Aorta (tissue), 5 donors: ENCODE data around the gene IMPA2. TPM values are rescaled to one million over a fixed set of nuclear protein-coding genes. Genes with fewer than 3 reads are reported as not detected.
"Not testable (repeated sequence)": the region's sequence is repeated elsewhere in the genome, so short reads cannot be mapped to it uniquely, and the experiment has no call there.

Experiments
- ATAC-seq: fragments of 200-7000 bp; cut with Tn5 transposase; one replicate; pipeline ENCODE4 v1.9.1; 2022; ENCODE audit warnings: moderate library complexity; ENCODE audit not compliant: low FRiP score
- DNase-seq, 2 donors: peaks; one replicate each; pipeline ENCODE4 v3.0.0-alpha.2; 2020
- H3K27ac ChIP-seq, 2 donors: one replicate each; pipeline ENCODE4 v1.5.1; 2013; ENCODE audit warnings: low read length in 2 of 2, mild to moderate bottlenecking in 2 of 2, moderate library complexity in 2 of 2, control low read depth in 1 of 2, inconsistent platforms in 1 of 2, low read depth in 1 of 2
- H3K27me3 ChIP-seq, 2 donors: one replicate each; pipeline ENCODE4 v1.6.1; 2013; ENCODE audit warnings: control low read depth in 1 of 2, low read length in 1 of 2, mild to moderate bottlenecking in 1 of 2, moderate library complexity in 1 of 2; ENCODE audit not compliant: insufficient read depth in 2 of 2, control insufficient read depth in 1 of 2
- H3K36me3 ChIP-seq, 2 donors: one replicate each; pipeline ENCODE4 v1.6.1; 2013; ENCODE audit warnings: control low read depth in 1 of 2, low read length in 1 of 2, mild to moderate bottlenecking in 1 of 2; ENCODE audit not compliant: insufficient read depth in 2 of 2, control insufficient read depth in 1 of 2
- H3K4me1 ChIP-seq, 2 donors: one replicate each; pipeline ENCODE4 v1.6.1; 2013; ENCODE audit warnings: low read length in 2 of 2, control low read depth in 1 of 2, mild to moderate bottlenecking in 1 of 2, moderate library complexity in 1 of 2; ENCODE audit not compliant: insufficient read depth in 2 of 2, control insufficient read depth in 1 of 2
- H3K4me3 ChIP-seq, 2 donors: one replicate each; pipeline ENCODE4 v1.5.1; 2013; ENCODE audit warnings: low read length in 2 of 2, control low read depth in 1 of 2, mild to moderate bottlenecking in 1 of 2
- H3K9me3 ChIP-seq: one replicate; pipeline ENCODE4 v1.6.1; 2013; ENCODE audit warnings: mild to moderate bottlenecking, low read length; ENCODE audit not compliant: control insufficient read depth
- WGBS, 2 donors: extraction: QIAGEN DNeasy Blood & Tissue Kit; methylation state at CpG; one replicate each; pipeline ENCODE4 v1.1.7; 2013; 5-methylcytosine and 5-hydroxymethylcytosine counted together
- intact Hi-C, 2 donors: fragments of 100-400 bp; cut with DNase I; formaldehyde crosslinking; loops; one replicate each; pipeline versions ENCODE4 v1.14.2 to v1.15.0; 2022
- polyA plus RNA-seq, 2 donors: library from polyadenylated mRNA; stranded (reverse); fragments of 200-250 nt; gene quantifications; one replicate each; pipeline ENCODE4 v1.2.3, GENCODE V29; 2013
- total RNA-seq, 2 donors: library from RNA; stranded (reverse); fragmentation: NEBNext Ultra II Directional; extraction: Animal tissue kit (Norgen Biotek cat#: 25700); gene quantifications; one replicate each; pipeline ENCODE4 v1.2.1, GENCODE V29; 2021
- donor health status: healthy with polysubstance abuse.
- donor health status: Bipolar disorder and iron deficiency.
- donor health status: DM: no; HTN: no; CAD: no.
- donor health status: DM: no; HTN: no; CAD: no.
- donor health status: DM: yes; HTN: yes; CAD: no.

Gene IMPA2
- total and polyA plus RNA-seq, 4 donors = 7.9 to 19.9 (median 14.1) TPM

DNA sequence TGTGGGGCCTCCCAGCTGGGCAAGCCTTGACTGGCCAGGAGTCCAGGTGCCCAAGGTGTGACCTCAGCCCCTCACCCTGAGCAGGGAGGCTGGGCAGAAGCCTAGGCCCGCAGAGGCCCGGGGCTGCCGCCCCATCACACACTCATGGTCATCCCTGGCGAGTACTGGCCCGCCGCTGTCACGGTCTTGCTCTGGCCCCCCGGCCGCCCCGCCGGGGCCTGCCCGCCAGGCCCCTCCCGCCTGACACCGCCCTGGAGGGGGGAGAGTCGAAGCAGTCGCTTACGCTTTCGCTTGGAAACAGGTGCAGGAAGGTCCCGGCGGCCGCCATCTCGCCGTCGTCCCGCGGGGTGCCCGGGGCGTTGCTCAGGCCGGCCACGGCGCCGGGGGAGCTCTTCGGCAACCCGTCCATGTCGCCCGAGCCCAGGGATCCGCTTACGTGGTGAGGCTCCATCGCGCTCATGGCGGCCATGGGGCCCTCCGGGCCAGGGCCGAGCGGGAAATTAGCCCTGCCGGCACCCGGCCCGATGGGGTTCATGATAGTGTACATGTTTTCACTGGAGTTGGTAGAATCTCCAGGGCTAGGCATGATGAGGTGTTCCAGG, 85.7 kb downstream of the IMPA2 start:
- 98% methylated on average over 46 to 47 of the region's 47 CpGs for WGBS, 2 donors
- no peak overlapping the region for H3K4me3 ChIP-seq
- H3K36me3 ChIP-seq = no peaks in the 10 kb centered on the region
- H3K9me3 ChIP-seq = no peaks in the 10 kb centered on the region
- intact Hi-C loops = loop anchor here in 1 of 2 donors (10.0 kb wide), 1 partner anchor 168 kb away; no protein-coding TSS in a partner anchor
- no peak overlapping the region for H3K27ac ChIP-seq
- ATAC-seq (peak; percentile 22), DNase-seq (no peak)
- H3K27me3 ChIP-seq = no peaks in the 10 kb centered on the region
- no peaks in the 10 kb centered on the region for H3K4me1 ChIP-seq

DNA sequence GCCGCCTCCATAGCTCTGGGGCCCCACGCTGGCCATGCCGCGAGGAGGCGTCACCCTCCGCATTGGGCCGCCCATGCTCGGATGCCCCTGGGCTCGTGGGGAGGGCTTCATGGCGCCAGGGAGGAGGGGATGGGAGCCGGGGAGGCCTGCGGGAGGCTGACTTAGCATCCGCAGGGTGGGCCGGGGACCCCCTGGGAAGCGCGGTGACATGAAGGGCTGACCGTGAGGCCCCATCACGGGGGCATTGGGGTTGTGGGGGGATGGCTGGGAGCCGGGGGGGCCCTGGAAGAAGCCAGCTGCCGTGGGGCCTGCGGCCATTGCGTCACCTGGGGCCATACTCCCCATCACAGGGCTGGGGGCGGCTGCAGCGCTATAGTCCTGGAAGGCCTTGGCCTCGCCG, 86.4 kb downstream of the IMPA2 start:
- WGBS, 2 donors = 98% methylated on average over 26 of the region's 26 CpGs
- DNase-seq = no peak
- Histone ChIP-seq H3K27me3 (no peaks in the 10 kb centered on the region), H3K36me3 (no peaks in the 10 kb centered on the region), H3K4me3 (no peak overlapping the region), H3K9me3 (no peaks in the 10 kb centered on the region), H3K4me1 (no peaks in the 10 kb centered on the region), H3K27ac (no peak overlapping the region)
- intact Hi-C loops = loop anchor here in 1 of 2 donors (10.0 kb wide), 1 partner anchor 167 kb away; no protein-coding TSS in a partner anchor
- ATAC-seq = no peak

GRCh38 chr18:12068316-12068949, 87.1 kb downstream of the IMPA2 start:
- 42 to 50% methylated on average over 41 to 44 of the region's 44 CpGs for WGBS, 2 donors

DNA sequence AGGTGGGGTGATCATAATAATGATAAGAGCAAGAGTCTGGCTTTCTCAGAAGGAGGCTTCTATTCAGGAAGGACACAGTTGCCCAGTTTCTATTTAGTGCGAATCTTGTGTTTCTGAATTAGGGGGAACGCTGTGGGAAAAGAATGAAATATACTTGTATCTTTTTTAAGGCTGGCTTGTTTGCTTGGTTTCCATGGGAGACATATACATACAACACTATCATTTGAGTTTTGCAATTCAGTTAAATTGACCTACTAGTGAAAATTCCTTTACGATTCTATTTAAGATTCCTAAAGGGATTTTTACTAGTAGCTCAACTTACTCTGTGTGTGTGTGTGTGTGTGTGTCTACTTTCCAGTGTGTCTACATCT, 87.6 kb downstream of the IMPA2 start:
- H3K4me1 ChIP-seq = no peaks in the 10 kb centered on the region
- 16 to 18% methylated on average over 3 of the region's 3 CpGs for WGBS, 2 donors
- H3K27ac ChIP-seq = no peak overlapping the region
- intact Hi-C loops = loop anchor here in 1 of 2 donors (10.0 kb wide), 1 partner anchor 166 kb away; no protein-coding TSS in a partner anchor
- ATAC-seq (no peak), DNase-seq (no peak)
- no peaks in the 10 kb centered on the region for H3K36me3 ChIP-seq
- no peaks in the 10 kb centered on the region for H3K9me3 ChIP-seq
- no peaks in the 10 kb centered on the region for H3K27me3 ChIP-seq
- no peak overlapping the region for H3K4me3 ChIP-seq

More at GRCh38 chr18:12068316-12068949, 87.1 kb downstream of the IMPA2 start:
- not testable (repeated sequence) for H3K27me3 ChIP-seq, H3K36me3 ChIP-seq, DNase-seq, H3K27ac ChIP-seq, ATAC-seq, H3K4me3 ChIP-seq, H3K9me3 ChIP-seq, H3K4me1 ChIP-seq
- intact Hi-C loops = loop anchor here in 1 of 2 donors (10.0 kb wide), 1 partner anchor 166 kb away; no protein-coding TSS in a partner anchor

- H3K4me3 ChIP-seq, H3K27me3 ChIP-seq, H3K27ac ChIP-seq, H3K9me3 ChIP-seq, H3K4me1 ChIP-seq, ATAC-seq, intact Hi-C loops, H3K36me3 ChIP-seq, DNase-seq: not testable (repeated sequence)
- WGBS, 2 donors = 13 to 18% methylated on average over 1 of the region's 1 CpG
Observed at GRCh38 chr18:12071066-12071465, 89.8 kb downstream of the IMPA2 start.

DNA sequence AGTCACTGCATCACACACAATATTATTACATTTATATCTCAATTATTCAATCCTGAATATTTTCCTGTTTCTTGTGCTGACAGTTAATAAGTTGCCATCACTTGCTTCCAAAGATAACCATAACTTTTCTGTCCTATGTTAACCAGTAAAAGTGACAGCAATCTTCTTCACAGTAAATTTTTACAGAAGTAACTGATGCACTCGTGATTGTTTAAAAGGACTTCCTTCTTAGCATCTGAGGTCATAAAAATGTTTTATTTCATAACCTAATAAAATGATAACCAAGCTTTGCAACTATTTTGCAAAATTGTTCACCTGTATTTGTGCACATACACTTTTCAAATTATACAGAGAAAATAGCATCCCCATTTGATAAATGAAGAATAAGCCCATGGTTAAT, 91.7 kb downstream of the IMPA2 start:
- Histone ChIP-seq H3K4me1 (no peaks in the 10 kb centered on the region), H3K36me3 (no peaks in the 10 kb centered on the region), H3K4me3 (no peak overlapping the region), H3K27me3 (no peaks in the 10 kb centered on the region), H3K9me3 (no peaks in the 10 kb centered on the region), H3K27ac (no peak overlapping the region)
- no peak for DNase-seq
- ATAC-seq = no peak
- intact Hi-C loops = no loop called here
- WGBS, 2 donors = 30 to 44% methylated on average over 1 of the region's 1 CpG

DNA sequence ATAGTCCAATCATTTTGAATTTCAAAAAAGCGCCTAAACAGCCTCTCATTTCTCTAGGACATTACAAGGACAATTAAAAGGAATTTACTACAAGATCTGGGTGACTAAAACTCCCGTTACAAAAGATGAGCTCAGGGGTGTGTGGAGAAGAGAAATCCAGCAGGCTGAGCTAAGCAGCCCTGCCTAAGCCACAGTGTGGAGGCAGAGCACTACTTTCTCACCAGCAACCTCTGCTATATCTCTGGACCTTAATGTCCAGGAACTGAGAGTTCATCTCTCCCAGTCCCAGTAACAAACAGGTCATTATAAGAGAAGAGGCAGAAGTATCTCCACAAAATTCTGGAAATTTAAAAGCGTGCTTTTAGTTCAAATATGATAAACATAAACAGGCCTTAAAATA, 93.4 kb downstream of the IMPA2 start:
- H3K4me1 ChIP-seq = no peaks in the 10 kb centered on the region
- no peaks in the 10 kb centered on the region for H3K9me3 ChIP-seq
- H3K4me3 ChIP-seq = no peak overlapping the region
- 82 to 87% methylated on average over 3 of the region's 3 CpGs for WGBS, 2 donors
- H3K27ac ChIP-seq = no peak overlapping the region
- intact Hi-C loops = no loop called here
- ATAC-seq (no peak), DNase-seq (no peak)
- no peaks in the 10 kb centered on the region for H3K27me3 ChIP-seq
- H3K36me3 ChIP-seq = no peaks in the 10 kb centered on the region

- H3K27me3 ChIP-seq = no peaks in the 10 kb centered on the region
- H3K9me3 ChIP-seq = no peaks in the 10 kb centered on the region
- WGBS, 2 donors = 33 to 44% methylated on average over 22 to 52 of the region's 59 CpGs
- H3K4me3 ChIP-seq = peak overlapping the region; percentile 29 to 39
- intact Hi-C loops = no loop called here
- DNase-seq (peak; percentile 46 to 71), ATAC-seq (peak; percentile 48)
- H3K36me3 ChIP-seq = no peaks in the 10 kb centered on the region
- H3K27ac ChIP-seq = peak overlapping the region in 1 of 2 donors; percentile 32
- no peaks in the 10 kb centered on the region for H3K4me1 ChIP-seq
Observed at GRCh38 chr18:12076424-12077140, 95.3 kb downstream of the IMPA2 start.
